DMS79 treated with DMSO at 0.1 percent for 48 hours (cell line): ENCODE results near the gene ASIC3.

Experiments used
- DNase-seq: peaks from one replicate; lab custom pipeline; 2025; lab: John Stamatoyannopoulos, UW

Gene ASIC3

GRCh38 chr7:151085691-151086620 lies 37.6 kb downstream of the ASIC3 start, which contains the start of gene AGAP3:
Gene AGAP3 (plus strand): TSS chr7:151086475. CDS start chr7:151086742, 267 bp downstream.
- DNase-seq = peak; percentile 18

- no peak for DNase-seq
These were observed 38.5 kb downstream of the ASIC3 start for GRCh38 chr7:151086802-151087244.

- DNase-seq = no peak
These were observed 39.1 kb downstream of the ASIC3 start for GRCh38 chr7:151087245-151088018.

GRCh38 chr7:151088019-151088855 lies 39.9 kb downstream of the ASIC3 start:
- no peak for DNase-seq

GRCh38 chr7:151088856-151089699 lies 40.7 kb downstream of the ASIC3 start:
- no peak for DNase-seq

- no peak for DNase-seq
These were observed 41.8 kb downstream of the ASIC3 start for GRCh38 chr7:151089893-151090730.

- no peak for DNase-seq
These were observed 42.7 kb downstream of the ASIC3 start for GRCh38 chr7:151091003-151091402.

GRCh38 chr7:151091431-151091830 lies 43.1 kb downstream of the ASIC3 start:
- no peak for DNase-seq

- no peak for DNase-seq
These were observed 43.7 kb downstream of the ASIC3 start for GRCh38 chr7:151091988-151092387.

- no peak for DNase-seq
These were observed 45.4 kb downstream of the ASIC3 start for GRCh38 chr7:151093748-151094147.

GRCh38 chr7:151094675-151095074 lies 46.3 kb downstream of the ASIC3 start:
- no peak for DNase-seq

GRCh38 chr7:151095123-151095797 lies 46.9 kb downstream of the ASIC3 start:
- no peak for DNase-seq

GRCh38 chr7:151095828-151096475 lies 47.6 kb downstream of the ASIC3 start:
- DNase-seq = no peak

GRCh38 chr7:151099486-151100211 lies 51.3 kb downstream of the ASIC3 start:
- no peak for DNase-seq

- no peak for DNase-seq
These were observed 52.6 kb downstream of the ASIC3 start for GRCh38 chr7:151100921-151101320.

- DNase-seq = no peak
These were observed 53.5 kb downstream of the ASIC3 start for GRCh38 chr7:151101621-151102396.
